Ureter (tissue), 1 donor: ENCODE measurements around the gene MMP13. TPM values are rescaled to one million over a fixed set of nuclear protein-coding genes. Genes with fewer than 3 reads are reported as not detected.
"Not testable (repeated sequence)": the region's sequence is repeated elsewhere in the genome, so short reads cannot be mapped to it uniquely, and the experiment has no call there.

Experiments used
- DNase-seq: peaks from one replicate; pipeline ENCODE4 v3.0.0-alpha.2; 2020; ENCODE audit warnings: low spot score
- total RNA-seq: library from RNA; stranded (reverse); gene quantifications from one replicate; pipeline ENCODE4 v1.2.4, GENCODE V29; 2023
- donor health status: DM: yes; HTN: yes; CAD: no.

The MMP13 gene
- not detected for total RNA-seq

DNA sequence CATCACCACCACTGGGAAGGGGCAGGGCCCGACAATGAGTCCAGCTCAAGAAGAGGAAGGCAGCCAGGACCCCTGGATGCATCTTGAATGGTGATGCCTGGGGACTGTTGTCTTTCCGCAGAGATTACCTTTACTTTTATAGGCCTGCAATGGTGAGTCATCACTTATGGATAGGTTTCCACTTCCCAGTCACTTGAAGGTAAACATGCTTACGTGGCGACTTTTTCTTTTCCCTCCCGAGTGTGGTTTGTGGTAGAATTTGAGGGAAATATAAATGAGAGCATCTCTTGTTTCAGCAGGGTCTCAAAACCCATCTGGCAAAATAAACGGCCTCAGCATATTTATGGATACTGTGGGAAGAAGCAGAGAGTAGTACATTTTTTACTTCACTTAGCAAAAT lies at the start of gene MMP13:
TSS of gene MMP13 (minus strand) at position 109 of the 400 bp plus-strand sequence. CDS start at position 82, 27 bp downstream.
- no peak for DNase-seq

DNA sequence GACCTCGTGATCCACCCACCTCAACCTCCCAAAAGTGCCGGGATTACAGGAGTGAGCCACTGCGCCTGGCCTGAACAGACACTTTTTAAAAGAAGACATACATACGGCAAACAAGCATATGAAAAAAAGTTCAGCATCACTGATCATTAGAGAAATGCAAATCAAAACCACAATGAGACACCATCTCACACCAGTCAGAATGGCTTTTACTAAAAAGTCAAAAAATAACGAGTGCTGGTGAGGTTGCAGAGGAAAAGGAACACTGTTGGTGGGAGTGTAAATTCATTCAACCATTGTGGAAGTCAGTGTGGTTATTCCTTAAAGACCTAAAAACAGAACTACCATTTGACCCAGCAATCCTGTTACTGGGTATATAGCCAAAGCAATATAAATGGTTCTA lies 48.7 kb upstream of the MMP13 start:
- not testable (repeated sequence) for DNase-seq

DNA sequence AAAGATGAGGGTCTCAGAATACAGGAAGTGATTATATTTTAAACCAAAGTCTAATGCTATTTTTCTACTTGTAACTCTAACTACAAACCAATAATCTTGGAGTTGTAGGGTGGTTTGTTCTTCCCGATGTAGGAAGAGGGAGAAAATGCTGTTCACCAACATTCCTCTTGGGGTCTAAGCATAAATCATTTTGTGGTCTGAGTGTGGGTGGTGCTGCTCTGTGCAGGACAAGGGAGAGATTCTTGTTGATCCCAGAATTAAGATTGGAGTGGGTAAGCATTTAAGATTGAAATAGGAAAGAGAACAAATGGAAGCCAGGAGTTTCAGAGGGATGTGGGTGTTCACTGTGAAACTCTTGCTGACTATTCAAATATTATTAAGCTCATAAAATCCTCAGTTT lies 38.6 kb upstream of the MMP13 start:
- DNase-seq, result no peak

DNA sequence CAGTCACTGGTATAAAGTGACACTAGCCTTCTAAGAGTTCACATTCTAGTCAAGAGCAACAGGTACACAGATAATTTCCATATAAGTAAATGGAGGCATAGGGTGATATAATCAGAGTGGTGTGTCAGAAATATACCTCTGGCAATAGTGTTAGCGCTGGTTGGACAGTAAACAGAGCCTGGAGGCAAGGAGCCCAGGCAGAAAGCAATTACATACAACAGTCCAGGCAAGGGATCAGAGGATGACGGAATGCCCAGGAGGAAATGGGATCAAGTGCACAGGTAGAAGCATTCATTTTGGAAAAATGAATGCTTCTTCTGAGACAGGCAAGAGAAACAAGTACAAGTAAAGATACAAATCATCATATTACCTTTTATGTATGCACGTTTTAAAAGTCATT lies 36.2 kb upstream of the MMP13 start:
- DNase-seq, result no peak

DNA sequence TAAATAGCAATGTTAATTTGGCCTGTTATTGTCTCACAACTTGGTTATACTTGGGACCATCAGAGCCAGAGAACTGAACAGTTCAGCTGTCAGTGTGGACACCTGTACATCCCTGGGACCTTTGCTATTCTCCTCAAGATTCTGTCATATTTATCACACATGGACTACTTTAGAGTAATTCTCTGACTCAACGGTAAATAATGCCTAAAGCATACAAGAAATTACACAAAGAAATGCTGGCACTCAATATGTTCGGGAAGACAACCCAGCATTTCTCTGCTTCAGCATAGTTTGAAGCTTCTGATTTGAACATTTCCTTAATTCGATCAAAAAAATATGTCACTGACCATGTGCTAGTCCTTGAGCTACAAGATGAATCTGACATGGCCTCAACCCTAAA lies 34.6 kb upstream of the MMP13 start:
- DNase-seq, result no peak

DNA sequence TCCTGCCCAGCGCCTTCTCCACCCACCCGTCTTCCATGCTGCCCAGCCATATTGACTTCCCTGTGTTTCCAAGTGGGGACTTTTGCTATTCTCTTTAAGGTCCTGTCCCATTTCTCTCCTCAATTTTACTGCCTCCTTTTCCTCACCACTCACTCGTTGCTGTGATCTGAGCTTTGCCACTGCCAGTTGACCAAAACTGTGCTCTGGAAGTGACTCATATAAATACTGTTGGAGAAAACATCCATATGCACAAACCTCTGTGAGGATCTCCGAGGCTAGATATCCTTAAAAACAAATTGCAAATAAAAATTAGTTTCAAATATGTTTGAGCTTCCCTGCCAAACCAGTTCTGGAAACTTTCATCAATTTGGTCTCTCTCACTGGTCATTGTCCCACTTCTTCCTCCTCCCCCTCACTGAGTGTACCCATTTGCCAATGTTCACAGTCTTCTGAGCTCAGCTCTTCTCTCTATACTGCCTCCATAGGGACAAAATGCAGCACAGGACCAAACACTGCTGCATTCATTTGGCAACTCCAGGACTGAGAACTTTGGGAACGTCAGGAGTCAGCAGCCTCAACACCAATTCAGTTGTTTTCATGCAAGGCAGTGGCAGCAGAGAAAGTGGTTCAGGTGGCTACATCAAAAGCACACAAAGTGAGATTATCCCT lies 34.0 kb upstream of the MMP13 start:
- no peak for DNase-seq

DNA sequence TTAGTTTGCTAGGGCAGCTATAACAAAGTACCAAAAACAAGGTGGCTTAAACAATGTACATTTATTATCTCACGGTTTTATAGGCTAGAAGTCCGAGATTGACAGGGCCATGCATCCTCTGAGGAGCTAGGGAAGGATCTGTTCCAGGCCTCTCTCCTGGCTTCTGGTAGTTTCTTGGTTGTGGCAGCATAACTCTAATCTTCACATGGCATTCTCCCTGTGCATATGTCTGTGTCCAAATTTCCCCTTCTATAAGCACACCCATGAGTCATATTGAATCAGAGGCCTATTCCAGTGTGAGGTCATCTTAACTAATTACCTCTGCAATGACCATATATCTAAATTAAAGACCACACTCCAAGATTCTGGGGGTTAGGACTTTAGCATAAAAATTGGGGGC lies 31.3 kb upstream of the MMP13 start:
- DNase-seq, result no peak

DNA sequence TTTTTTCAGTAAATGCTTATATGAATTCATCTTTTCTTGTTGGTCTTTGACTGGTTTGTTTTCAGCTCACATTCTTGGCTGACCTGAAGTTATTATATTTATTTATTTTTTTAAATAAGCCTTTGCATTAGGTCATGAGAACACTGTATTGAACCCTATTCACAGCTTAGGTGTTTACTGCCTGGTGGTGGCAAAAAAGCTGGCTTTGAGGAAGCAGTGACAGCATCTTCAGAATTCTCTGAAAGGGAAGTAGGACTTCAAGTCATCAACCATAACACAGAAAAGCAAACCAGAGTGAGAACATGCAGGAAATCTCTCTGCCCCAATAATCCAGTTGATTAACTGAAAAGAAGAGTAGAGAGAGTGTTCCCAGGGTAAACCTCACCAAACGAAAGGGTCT lies 30.3 kb upstream of the MMP13 start:
- DNase-seq, result no peak

DNA sequence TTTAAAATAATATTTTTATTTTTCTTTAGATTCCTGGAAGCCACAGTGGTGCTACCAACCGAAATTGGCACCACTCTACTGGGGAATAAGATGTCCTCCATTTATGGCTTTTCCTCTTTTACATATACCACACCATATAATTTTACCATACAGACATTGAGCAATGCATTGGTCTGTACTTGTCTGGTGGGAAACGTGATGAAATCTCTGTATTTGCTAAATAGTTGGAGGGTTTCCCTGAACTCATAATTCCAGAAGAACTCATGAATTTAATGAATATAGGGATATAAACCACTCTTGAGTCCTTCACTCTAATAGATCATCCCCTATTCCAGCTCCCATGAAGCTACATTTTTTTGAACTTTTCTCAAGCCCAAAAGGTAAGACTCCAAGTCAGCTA lies 28.0 kb upstream of the MMP13 start:
- no peak for DNase-seq

DNA sequence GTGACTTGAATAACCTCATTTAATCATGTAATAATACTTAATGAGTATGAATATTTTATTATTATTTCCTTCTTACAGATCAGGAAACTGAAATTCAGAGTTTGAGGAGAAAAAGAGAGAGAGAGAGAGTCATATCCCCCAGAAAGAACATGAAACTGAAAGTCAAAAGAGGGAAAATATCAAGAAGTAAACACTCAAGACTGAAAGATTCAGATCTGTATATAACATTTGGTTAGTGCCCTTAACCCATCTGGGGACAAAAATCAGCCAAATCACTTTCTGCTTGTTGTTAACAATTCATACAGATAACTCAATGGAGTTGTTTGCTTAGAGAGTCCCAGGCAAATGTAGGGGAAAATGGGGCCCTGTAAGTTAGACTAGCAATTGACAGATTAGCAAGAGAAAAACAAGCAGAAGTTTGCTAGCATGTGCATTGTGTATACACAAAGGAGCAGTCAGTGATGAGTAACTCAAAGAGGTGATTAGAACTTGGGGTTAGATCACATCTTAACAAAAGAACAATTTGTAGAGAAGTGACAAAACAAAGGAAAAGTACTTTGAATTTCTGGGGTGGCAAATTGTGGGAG lies 25.9 kb upstream of the MMP13 start:
- DNase-seq, result no peak

DNA sequence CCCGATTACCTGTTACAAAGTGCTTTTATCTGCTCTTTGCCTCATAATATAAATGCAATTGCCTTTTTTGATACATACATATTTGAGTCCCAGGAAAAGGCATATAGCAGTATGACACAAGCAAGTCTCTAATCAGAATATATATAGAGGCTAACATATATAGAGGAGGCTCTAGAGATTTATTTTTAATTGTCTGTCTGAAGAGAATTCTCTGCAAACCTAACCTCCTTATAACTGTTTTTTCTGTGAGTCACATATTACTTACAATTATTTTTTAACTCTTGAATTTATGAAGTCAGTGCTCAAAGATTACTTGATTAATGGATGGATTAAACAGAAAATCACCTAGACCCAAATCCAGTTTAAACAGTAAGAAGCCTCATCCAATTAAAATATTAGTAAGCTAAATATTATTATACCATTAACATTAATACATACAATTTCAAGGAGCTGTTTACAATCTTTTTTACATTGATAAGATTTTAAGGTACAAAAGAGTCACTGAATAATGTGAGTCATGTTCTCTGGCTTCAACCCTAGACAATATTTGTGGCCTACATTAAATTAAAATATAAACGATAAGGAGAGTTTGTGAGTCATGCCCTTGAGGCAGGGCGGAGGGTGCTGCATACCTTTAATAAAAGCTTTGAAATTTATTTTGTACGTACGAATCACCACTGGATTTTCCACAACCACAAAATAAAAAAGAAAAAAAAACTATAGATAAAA lies 19.2 kb upstream of the MMP13 start:
- no peak for DNase-seq

DNA sequence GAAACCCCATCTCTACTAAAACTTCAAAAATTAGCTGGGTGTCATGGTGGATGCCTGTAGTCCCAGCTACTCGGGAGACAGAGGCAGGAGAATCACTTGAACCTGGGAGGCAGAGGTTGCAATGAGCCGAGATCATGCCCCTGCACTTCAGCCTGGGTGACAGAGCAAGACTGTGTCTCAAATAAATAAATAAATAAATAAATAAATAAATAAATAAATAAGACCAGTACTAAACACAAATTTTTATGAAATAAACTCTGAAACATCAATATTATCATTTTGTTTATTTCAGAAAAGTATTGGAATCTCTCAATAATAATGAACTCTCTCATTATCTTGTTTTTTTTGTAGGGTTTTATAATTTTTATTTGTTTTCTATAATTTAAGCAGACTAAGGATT lies 18.2 kb upstream of the MMP13 start:
- DNase-seq, result not testable (repeated sequence)

DNA sequence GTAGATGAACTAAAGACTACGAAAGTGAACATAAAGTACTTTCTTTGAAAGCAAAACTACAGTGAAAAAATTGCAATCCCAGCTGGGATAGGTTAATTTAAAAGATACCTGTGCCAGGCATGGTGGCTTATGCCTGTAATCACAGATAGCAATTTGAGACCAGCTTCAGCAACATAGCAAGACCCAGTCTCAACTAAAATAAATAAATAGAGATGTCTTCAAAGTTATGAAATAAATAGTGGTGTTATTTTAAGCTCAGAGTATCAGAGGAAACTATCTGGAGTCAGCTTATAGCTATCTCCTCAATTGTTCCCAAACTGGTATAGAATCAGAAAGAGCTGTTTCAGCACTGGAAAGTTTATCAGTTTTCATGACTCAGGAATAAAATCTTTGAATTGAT lies 17.3 kb upstream of the MMP13 start:
- no peak for DNase-seq

DNA sequence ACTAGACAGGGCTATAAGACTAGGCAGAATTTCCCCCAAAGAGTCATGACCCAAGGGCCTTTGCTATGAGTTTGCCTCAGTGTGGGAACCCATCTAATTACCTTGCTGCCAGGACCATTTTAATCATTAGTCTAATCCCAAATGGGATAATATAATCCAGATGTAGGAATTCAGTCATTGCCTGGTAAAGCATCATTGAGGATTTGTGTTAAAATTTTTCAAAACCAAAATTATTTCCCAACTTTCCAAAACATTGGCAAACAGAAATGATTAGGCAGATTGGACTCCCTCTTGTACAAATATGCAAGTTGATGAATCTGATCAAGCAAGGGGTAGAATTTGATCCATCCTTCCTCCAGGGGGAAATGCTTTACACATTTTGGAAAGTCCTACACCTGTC lies 16.2 kb upstream of the MMP13 start:
- DNase-seq, result no peak

DNA sequence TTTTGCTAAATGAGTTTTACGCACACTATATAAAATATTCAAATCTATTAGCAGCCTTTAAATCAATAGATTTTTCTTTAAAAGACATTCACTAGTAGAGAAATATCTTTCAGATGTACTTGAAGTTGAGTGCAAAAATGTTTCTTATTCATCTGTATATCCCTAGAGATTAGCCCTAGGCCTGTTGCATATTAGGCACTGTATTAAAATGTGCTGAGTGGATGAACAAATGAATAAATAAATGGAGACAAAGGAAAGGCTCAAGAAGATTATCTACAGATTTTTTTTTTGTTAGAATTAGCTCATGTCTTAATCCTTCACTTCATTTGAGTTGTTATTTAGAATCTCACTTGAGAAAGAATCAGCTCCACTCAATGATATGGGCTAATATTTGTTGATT lies 12.0 kb upstream of the MMP13 start:
- DNase-seq, result no peak

DNA sequence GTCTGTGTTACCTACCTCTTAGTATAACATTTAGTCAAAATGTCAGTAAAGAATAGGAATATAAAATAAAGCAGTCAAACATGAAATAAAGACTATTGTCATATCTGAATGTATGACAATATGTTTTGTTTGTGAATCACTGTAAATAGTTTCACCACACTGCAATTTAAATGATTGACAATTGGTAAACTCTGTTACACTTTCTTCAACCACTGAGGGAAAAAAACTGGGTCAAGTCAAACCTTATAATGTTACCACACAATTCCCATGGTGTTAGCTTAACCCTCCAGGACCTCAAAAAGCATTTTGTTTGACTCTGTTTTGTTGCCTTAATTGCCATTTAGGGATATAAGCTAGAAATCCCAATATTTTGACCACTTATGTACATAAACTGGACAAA lies 10.5 kb upstream of the MMP13 start:
- no peak for DNase-seq

DNA sequence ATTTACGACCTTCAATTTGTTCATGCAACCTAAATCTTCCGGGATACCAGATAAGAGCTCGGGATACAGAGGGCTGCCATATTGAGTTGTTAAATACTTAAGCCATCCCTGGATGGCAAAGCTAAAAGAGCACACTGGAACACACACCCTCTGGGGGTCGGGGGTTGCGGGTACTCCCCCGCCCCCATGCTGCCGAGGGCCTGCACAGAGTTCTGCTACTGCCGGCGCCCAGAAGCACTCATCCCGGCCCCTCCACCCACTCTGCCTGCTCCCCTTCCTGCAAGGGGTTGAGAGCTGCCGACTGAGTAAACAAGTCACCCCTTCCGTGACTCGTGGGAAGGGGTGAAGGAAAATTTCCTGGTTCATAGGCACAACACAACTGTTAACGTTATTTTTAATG lies 9.3 kb upstream of the MMP13 start:
- DNase-seq, result no peak

DNA sequence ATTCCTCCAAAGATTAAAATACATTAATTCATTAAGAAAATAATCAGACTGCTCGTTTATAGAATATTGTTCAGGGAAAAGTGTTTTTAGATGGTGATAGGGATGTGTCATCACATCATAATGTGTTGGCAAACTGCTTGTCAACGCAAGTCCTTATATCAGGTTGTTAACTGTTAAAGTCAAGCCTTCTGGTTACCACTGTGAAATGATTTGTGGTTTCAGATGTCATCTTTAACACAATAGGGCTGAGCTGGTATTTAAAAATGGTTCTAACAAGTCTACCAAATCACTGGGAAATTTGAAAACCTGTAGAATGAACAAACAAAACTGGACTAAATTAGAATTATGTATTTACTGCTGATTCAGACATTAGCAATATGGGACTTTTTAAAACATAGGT lies 2.4 kb upstream of the MMP13 start:
- DNase-seq, result no peak

DNA sequence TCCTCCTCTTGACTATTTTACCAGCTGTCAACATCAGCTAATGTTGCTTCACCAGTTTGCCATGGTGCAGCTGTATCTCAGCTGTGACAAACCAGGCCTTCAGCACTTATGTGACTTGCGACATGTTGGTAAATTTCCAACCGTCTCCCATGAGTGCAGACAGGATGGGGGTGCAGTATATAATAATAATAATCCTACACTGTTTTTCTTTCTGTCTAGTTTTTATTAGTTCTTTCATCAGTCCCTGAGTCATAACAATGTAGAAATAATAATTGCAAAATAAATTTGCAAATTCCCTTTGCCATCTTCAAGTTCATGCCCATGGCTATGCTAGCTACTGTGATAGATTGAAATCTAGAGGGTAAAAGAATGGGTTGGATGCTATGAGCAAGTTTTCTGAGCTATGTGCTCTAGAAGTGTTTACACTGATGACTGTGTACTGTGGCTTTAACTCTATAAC lies 4.9 kb downstream of the MMP13 start:
- no peak for DNase-seq

DNA sequence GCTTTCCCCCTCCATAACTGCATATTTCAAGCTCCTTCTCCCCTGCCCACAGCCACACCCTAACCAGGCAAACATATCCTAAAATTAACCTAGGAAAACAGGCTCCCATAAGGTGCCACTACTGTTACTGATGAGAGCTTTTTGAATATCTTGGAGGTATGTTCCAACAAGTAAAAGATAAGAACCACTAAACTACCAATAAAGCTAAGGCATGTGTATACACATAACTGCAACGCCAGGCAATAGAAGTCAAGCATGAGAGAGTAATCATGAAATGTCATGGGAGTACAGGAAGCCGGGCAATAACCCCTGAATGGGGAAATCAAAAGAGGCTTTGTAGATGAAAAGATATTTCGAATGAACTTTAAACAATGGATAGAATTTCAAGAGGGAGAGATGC lies 9.3 kb downstream of the MMP13 start:
- DNase-seq, result no peak

DNA sequence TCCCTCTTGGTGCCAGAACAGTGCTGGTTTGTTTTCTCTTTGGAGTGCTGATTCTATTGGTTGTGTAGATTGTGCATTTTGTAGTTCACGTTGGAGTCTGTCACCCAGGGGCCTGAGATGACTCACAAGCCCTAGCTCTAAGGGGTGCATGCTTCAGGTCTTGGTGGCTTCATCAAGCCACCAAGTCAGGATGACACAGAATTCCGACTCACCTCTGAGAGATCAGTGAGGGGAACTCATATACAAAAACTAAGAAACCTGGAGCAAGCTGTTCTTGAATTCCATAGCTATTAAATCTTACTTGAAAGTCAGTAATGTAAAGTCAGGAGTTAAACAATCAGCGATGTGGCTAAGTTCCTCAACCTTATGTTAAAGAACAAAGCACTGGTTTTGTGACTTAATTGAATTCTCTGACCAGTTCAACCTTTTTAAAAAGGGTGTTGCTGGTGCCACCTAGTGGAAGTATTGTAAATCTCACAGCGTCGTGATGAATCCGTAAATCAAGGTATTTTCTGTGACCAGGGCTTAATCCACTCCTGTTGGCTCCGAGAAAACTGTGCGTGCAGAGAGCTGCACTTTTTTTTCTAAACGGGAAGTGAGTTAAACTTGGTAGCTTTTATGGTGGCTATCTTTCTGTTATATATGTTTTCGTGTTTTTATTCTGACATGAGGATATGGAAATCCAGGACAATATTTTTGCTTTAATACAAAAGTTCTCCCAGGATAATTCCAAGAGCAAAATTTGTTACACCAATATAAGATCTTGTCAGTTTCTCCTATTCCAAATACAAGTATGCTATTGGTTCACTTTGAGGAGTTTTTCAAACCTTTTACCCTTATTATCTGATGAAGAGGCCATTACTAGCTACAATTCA lies 14.6 kb downstream of the MMP13 start:
- peak; percentile 53 for DNase-seq

DNA sequence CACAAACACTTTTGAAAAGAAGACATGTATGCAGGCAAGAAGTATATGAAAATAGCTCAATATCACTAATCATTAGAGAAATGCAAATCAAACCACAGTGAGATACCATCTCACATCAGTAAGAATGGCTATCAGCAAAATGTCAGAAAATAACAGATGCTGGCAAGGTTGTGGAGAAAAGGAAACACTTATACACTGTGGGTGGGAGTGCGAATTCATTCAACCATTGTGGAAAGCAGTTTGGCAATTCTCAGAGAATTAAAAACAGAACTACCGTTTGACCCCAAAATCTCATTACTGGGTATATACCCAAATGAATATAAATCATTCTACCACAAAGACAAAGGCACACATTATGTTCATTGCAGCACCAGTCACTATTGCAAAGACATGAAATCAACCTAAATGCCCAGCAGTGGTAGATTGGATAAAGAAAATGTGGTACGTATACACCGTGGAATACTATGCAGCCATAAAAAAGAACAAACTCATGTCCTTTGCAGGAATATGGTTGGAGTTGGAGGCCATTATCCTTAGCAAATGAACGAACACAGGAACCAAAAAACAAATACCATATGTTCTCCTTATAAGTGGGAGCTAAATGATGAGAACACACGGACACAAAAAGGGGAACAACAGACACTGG lies 18.5 kb downstream of the MMP13 start:
- DNase-seq, result no peak
